K562 (cell line): Measurements from ENCODE around the gene MRTFB. TPM values are rescaled to one million over a fixed set of nuclear protein-coding genes. Genes with fewer than 3 reads are reported as not detected.

Source experiments
- ATAC-seq: fragments of 200-7000 bp; cut with Tn5 transposase; 3 replicates; pipeline ENCODE4 v1.9.1; 2020; ENCODE audit warnings: moderate library complexity
- BruUV-seq: library from RNA; stranded (reverse); fragments of 400-500 nt; replicated peaks from 2 replicates; lab custom pipeline; 2021; lab: Mats Ljungman, UMichigan
- CTCF ChIA-PET: fragments of 300-600 bp; formaldehyde crosslinking; extraction: SDS; loops from one replicate; lab custom pipeline; 2021; ENCODE audit warnings: low intra/inter-chr PET ratio; lab: Yijun Ruan, JAX
- POLR2A ChIA-PET: fragments of 300-600, 350-650 bp; sonication (Branson Sonifier 250); formaldehyde crosslinking; extraction: SDS; loops from one replicate; lab custom pipeline; 2021; ENCODE audit warnings: antibody characterized with exemption, inconsistent platforms; lab: Yijun Ruan, JAX
- DNase-seq, 4 experiments: peaks; one replicate each; pipeline versions ENCODE4 v3.0.0 to v3.0.0-alpha.2; 2011 to 2018; ENCODE audit warnings: low spot score in 3 of 4, mixed read lengths in 3 of 4; ENCODE audit errors: extremely low read depth in 1 of 4
- FAIRE-seq: peaks from 2 replicates; lab custom pipeline; 2011; peaks lifted over from hg19 to GRCh38; lab: Jason Lieb, UNC
- H2AFZ ChIP-seq: 2 replicates; pipeline ENCODE4 v1.6.0; 2011; ENCODE audit warnings: low read depth, low read length, control low read depth, inconsistent platforms
- H3K27ac ChIP-seq: fragments of 200-600 bp; 3 replicates; pipeline ENCODE4 v1.8.0; 2011; ENCODE audit warnings: low read depth, mild to moderate bottlenecking, control low read depth, inconsistent platforms, low read length, moderate library complexity, mixed read lengths; ENCODE audit errors: extremely low read depth
- H3K27me3 ChIP-seq, 2 experiments: fragments of 300-600 bp in 1 of 2; 2 replicates in 1 of 2; 3 replicates in 1 of 2; pipeline versions ENCODE4 v1.6.0 to v1.8.0; 2011; ENCODE audit warnings: inconsistent platforms in 2 of 2, low read length in 2 of 2, mild to moderate bottlenecking in 1 of 2, mixed read lengths in 1 of 2, moderate library complexity in 1 of 2; ENCODE audit not compliant: control insufficient read depth in 2 of 2, insufficient read depth in 2 of 2
- H3K36me3 ChIP-seq: fragments of 300-600 bp; 3 replicates; pipeline ENCODE4 v1.8.0; 2011; ENCODE audit warnings: mild to moderate bottlenecking, low read length, inconsistent platforms; ENCODE audit not compliant: control insufficient read depth, insufficient read depth
- H3K4me1 ChIP-seq, 2 experiments: fragments of 200-600 bp in 1 of 2; replicated peaks in 1 of 2; 2 replicates in 1 of 2; 3 replicates in 1 of 2; pipeline versions ENCODE4 v1.5.1 to v1.8.0; 2011; ENCODE audit warnings: inconsistent platforms in 2 of 2, low read length in 2 of 2, mild to moderate bottlenecking in 1 of 2, mixed read lengths in 1 of 2, moderate library complexity in 1 of 2; ENCODE audit not compliant: control insufficient read depth in 2 of 2, insufficient read depth in 2 of 2
- H3K4me2 ChIP-seq: 2 replicates; pipeline ENCODE4 v1.6.1; 2011; ENCODE audit warnings: low read length, control low read depth, inconsistent platforms, mixed read lengths; ENCODE audit not compliant: insufficient read depth
- H3K4me3 ChIP-seq: fragments of 200-600 bp; sonication (generic), shearing (Covaris generic); 2 replicates; pipeline ENCODE4 v1.5.1; 2016; ENCODE audit warnings: control low read depth, inconsistent platforms
- H3K79me2 ChIP-seq: fragments of 200-600 bp; 3 replicates; pipeline ENCODE4 v1.8.0; 2011; ENCODE audit warnings: low read length, inconsistent platforms; ENCODE audit not compliant: control insufficient read depth, insufficient read depth
- H3K9ac ChIP-seq, 2 experiments: 2 replicates each; pipeline versions ENCODE4 v1.6.0 to v1.6.1; 2011; ENCODE audit warnings: low read depth in 2 of 2, low read length in 2 of 2, control low read depth in 1 of 2, inconsistent platforms in 1 of 2, mild to moderate bottlenecking in 1 of 2, mixed read lengths in 1 of 2; ENCODE audit not compliant: insufficient read depth in 1 of 2
- H3K9me1 ChIP-seq: one replicate; pipeline ENCODE4 v1.6.0; 2011; ENCODE audit warnings: inconsistent platforms, mild to moderate bottlenecking, low read length, moderate library complexity; ENCODE audit not compliant: control insufficient read depth, insufficient read depth
- H3K9me3 ChIP-seq: replicated peaks from 2 replicates; pipeline ENCODE4 v1.5.1; 2011; ENCODE audit warnings: low read depth, low read length, inconsistent platforms; ENCODE audit not compliant: control insufficient read depth, insufficient read depth
- H4K20me1 ChIP-seq: replicated peaks from 2 replicates; pipeline ENCODE4 v1.6.1; 2011; ENCODE audit warnings: low read length, inconsistent platforms, mixed read lengths; ENCODE audit not compliant: control insufficient read depth, insufficient read depth
- CCNT2 ChIP-seq: IDR thresholded peaks from 2 replicates; pipeline ENCODE4 v1.6.1; 2011; ENCODE audit warnings: borderline replicate concordance, low read depth, mild to moderate bottlenecking, moderate library complexity, mixed read lengths, low read length; ENCODE audit not compliant: insufficient read length; ENCODE audit errors: extremely low read depth
- TCF7L2 ChIP-seq: fragments of 150-350 bp; IDR thresholded peaks from 2 replicates; pipeline ENCODE4 v1.6.1; 2016; ENCODE audit warnings: low read depth, mild to moderate bottlenecking, low read length, moderate library complexity
- U2AF2 ChIP-seq: fragments of 200-400 bp; formaldehyde crosslinking; optimal IDR thresholded peaks from 2 replicates; pipeline ENCODE3; 2017; ENCODE audit warnings: low read depth, mild to moderate bottlenecking, low read length
- XRCC5 ChIP-seq: fragments of 200-400 bp; formaldehyde crosslinking; IDR thresholded peaks from 2 replicates; pipeline ENCODE4 v1.6.1; 2017; ENCODE audit warnings: low read depth, mild to moderate bottlenecking, low read length
- ZNF197 ChIP-seq: fragments of 200-800 bp; sonication (Bioruptor generic); IDR thresholded peaks from 2 replicates; pipeline ENCODE4 v1.6.1; 2016; ENCODE audit warnings: low read depth, missing genetic modification characterization, missing compliant biosample characterization
- ZNF830 ChIP-seq: fragments of 250-450 bp; sonication (Bioruptor Pico); IDR thresholded peaks from 2 replicates; pipeline ENCODE4 v1.5.0; 2021; ENCODE audit warnings: mild to moderate bottlenecking
- WGBS: fragments of 100-300 bp; shearing (Covaris generic); methylation state at CpG from one replicate; pipeline ENCODE4 v1.1.6; 2016; ENCODE audit warnings: low coverage, mixed read lengths; ENCODE audit not compliant: insufficient coverage; ENCODE audit errors: missing lambda C conversion rate; 5-methylcytosine and 5-hydroxymethylcytosine counted together
- in situ Hi-C: fragments of 300-500 bp; cut with MboI; formaldehyde crosslinking; loops from 4 replicates; pipeline ENCODE4 v1.15.0; 2018; ENCODE audit warnings: inconsistent platforms, mixed read lengths
- intact Hi-C: fragments of 100-400 bp; cut with micrococcal nuclease; formaldehyde crosslinking; loops from 2 replicates; pipeline ENCODE4 v1.14.2; 2022
- polyA plus RNA-seq, 8 experiments: library from polyadenylated mRNA; depleted of rRNA in 4 of 8; stranded (reverse) in 5 of 8; unstranded in 3 of 8; fragments of >200 nt; fragmentation: Nextera tagmentation in 2 of 8; fragmentation: Illumina TruSeq in 1 of 8; extraction: Ambion mirVana in 2 of 8; extraction: Trizol in 1 of 8; gene quantifications; 2 replicates each; pipeline versions ENCODE4 v1.2.1 to v1.2.3, GENCODE V29; 2011 to 2014; ENCODE audit warnings: inconsistent platforms in 1 of 8, missing spikeins in 1 of 8
- total RNA-seq, 7 experiments: library from RNA; depleted of rRNA in 6 of 7; stranded (reverse); fragments of >200 nt in 6 of 7; fragmentation: Illumina TruSeq in 2 of 7; extraction: Trizol in 2 of 7; gene quantifications; 2 replicates each; pipeline versions ENCODE4 v1.2.1 to v1.2.3, GENCODE V29; 2011 to 2021; ENCODE audit warnings: low replicate concordance in 1 of 7
- TF ChIP-seq, protein P1 (sequence below): conservative IDR thresholded peaks from 2 replicates; pipeline ENCODE4 v1.6.1; 2011; ENCODE audit warnings: low read depth, mild to moderate bottlenecking, low read length; ENCODE audit not compliant: control insufficient read depth
- TF ChIP-seq, protein P2 (sequence below): fragments of 250-450 bp; sonication (Bioruptor Pico); IDR thresholded peaks from 2 replicates; pipeline ENCODE4 v1.4.0; 2020; ENCODE audit warnings: mild to moderate bottlenecking, moderate library complexity
- TF ChIP-seq, protein P3 (sequence below), 2 experiments: fragments of 450-650 bp; IDR thresholded peaks; 2 replicates each; pipeline ENCODE4 v1.6.1; 2016

Gene MRTFB
- total and polyA plus RNA-seq, 9 of the 15 experiments (the other 6 are each of a cell fraction or from before 2014, with no cell fraction given), result 2.2 to 12.7 (median 7.0) TPM

DNA sequence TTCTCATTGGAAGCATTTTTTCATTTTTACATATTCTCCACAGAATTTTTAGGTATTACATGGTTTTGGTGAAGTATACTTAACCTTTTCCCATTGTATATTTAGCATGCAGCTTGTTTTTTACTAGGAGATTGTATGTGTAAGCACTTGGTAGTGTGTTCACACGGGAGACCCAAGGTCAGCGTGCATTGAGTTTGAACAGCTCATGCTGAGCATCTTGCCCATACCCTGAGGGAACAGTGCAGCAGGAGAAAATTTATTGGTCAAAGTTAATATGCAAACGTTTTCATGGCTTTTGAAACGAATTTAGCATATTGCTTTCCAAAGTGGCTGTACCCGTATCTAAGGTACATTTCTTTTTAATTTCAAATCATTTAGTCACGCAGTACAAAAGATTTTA lies 168.7 kb downstream of the MRTFB start:
- no TSS peak for BruUV-seq
- no peak for FAIRE-seq
- intact Hi-C loops, result no loop called here

More for the DNA sequence above, 168.7 kb downstream of the MRTFB start:
- no peak overlapping the region for H3K4me2 ChIP-seq
- H3K4me1 ChIP-seq, result no peaks in the 10 kb centered on the region; a peak in 1 of 5 replicates
- no peak overlapping the region for H3K4me3 ChIP-seq
- H3K27me3 ChIP-seq, result no peaks in the 10 kb centered on the region
- 67% methylated on average over 6 of the region's 6 CpGs for WGBS
- no peak overlapping the region for H2AFZ ChIP-seq
- ATAC-seq, result no peak
- ChIA-PET POLR2A (interaction anchor here (1.0 kb wide), 1 partner anchor 13 kb away, joined by 3 read pairs; no protein-coding TSS in a partner anchor), CTCF (no interaction called here)
- no peak for DNase-seq
- H3K9ac ChIP-seq, result no peak overlapping the region
- no peaks in the 10 kb centered on the region for H3K9me1 ChIP-seq
- in situ Hi-C loops, result no loop called here
- no peak overlapping the region for H3K27ac ChIP-seq
- TF ChIP-seq CCNT2, result no peak
- TF ChIP-seq, protein P1, sequence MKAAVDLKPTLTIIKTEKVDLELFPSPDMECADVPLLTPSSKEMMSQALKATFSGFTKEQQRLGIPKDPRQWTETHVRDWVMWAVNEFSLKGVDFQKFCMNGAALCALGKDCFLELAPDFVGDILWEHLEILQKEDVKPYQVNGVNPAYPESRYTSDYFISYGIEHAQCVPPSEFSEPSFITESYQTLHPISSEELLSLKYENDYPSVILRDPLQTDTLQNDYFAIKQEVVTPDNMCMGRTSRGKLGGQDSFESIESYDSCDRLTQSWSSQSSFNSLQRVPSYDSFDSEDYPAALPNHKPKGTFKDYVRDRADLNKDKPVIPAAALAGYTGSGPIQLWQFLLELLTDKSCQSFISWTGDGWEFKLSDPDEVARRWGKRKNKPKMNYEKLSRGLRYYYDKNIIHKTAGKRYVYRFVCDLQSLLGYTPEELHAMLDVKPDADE, result no peak
- TF ChIP-seq ZNF197 (CRISPR knock-in tag), result no peak
- no peak for TF ChIP-seq ZNF830 (CRISPR knock-in tag)
- TF ChIP-seq, protein P2, sequence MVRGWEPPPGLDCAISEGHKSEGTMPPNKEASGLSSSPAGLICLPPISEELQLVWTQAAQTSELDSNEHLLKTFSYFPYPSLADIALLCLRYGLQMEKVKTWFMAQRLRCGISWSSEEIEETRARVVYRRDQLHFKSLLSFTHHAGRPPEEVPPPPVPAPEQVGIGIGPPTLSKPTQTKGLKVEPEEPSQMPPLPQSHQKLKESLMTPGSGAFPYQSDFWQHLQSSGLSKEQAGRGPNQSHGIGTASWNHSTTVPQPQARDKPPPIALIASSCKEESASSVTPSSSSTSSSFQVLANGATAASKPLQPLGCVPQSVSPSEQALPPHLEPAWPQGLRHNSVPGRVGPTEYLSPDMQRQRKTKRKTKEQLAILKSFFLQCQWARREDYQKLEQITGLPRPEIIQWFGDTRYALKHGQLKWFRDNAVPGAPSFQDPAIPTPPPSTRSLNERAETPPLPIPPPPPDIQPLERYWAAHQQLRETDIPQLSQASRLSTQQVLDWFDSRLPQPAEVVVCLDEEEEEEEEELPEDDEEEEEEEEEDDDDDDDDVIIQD (CRISPR knock-in tag), result no peak
- TF ChIP-seq TCF7L2, result no peak
- no peak for TF ChIP-seq U2AF2
- TF ChIP-seq, protein P3, sequence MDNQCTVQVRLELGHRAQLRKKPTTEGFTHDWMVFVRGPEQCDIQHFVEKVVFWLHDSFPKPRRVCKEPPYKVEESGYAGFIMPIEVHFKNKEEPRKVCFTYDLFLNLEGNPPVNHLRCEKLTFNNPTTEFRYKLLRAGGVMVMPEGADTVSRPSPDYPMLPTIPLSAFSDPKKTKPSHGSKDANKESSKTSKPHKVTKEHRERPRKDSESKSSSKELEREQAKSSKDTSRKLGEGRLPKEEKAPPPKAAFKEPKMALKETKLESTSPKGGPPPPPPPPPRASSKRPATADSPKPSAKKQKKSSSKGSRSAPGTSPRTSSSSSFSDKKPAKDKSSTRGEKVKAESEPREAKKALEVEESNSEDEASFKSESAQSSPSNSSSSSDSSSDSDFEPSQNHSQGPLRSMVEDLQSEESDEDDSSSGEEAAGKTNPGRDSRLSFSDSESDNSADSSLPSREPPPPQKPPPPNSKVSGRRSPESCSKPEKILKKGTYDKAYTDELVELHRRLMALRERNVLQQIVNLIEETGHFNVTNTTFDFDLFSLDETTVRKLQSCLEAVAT (IDR thresholded peaks at IDR 0.05), result no peak
- no peak for TF ChIP-seq XRCC5
- H3K36me3 ChIP-seq, result peaks cover 18% of the 10 kb centered on the region; the same call in 2 of the 3 replicates
- no peaks in the 10 kb centered on the region for H3K9me3 ChIP-seq
- no peaks in the 10 kb centered on the region for H3K79me2 ChIP-seq
- H4K20me1 ChIP-seq, result 0 out of 2 replicates have a peak, but pooled peaks cover 3% of the 10 kb centered on the region
